Measurements from ENCODE around the gene ME1.

- no peak for TF ChIP-seq EZH2 (IDR thresholded peaks at IDR 0.05; ENCODE audit: insufficient read depth, poor library complexity, severe bottlenecking)
- TF ChIP-seq EZH2phosphoT487 (IDR thresholded peaks at IDR 0.05; ENCODE audit: insufficient read depth, low read depth): no peak
These were observed 116.2 kb downstream of the ME1 start for GRCh38 chr6:83314693-83315092.

Measured in GM23248 (cell line).